Endodermal cell (in vitro differentiated cells): Measurements from ENCODE around the gene AJAP1. TPM values are rescaled to one million over a fixed set of nuclear protein-coding genes. Genes with fewer than 3 reads are reported as not detected.

Experiments used
- DNase-seq: peaks from one replicate; pipeline ENCODE4 v3.0.0-alpha.2; 2017
- H3K27ac ChIP-seq: 2 replicates; pipeline ENCODE4 v1.5.1; 2013; ENCODE audit warnings: mild to moderate bottlenecking, low read depth, low read length, moderate library complexity
- H3K27me3 ChIP-seq: 2 replicates; pipeline ENCODE4 v1.6.1; 2013; ENCODE audit warnings: mild to moderate bottlenecking, low read length, moderate library complexity; ENCODE audit not compliant: insufficient read depth, control insufficient read depth, poor library complexity, severe bottlenecking
- H3K36me3 ChIP-seq: 2 replicates; pipeline ENCODE4 v1.7.0; 2013; ENCODE audit warnings: mild to moderate bottlenecking, low read length, moderate library complexity; ENCODE audit not compliant: control insufficient read depth, insufficient read depth
- H3K4me1 ChIP-seq: one replicate; pipeline ENCODE4 v1.7.0; 2013; ENCODE audit warnings: low read length; ENCODE audit not compliant: control insufficient read depth, insufficient read depth
- H3K4me3 ChIP-seq: 2 replicates; pipeline ENCODE4 v1.5.1; 2013; ENCODE audit warnings: mild to moderate bottlenecking, low read length, moderate library complexity
- H3K9ac ChIP-seq: 2 replicates; pipeline ENCODE4 v1.6.1; 2013; ENCODE audit warnings: mild to moderate bottlenecking, low read length, moderate library complexity; ENCODE audit not compliant: poor library complexity, severe bottlenecking; ENCODE audit errors: extremely low read depth
- H3K9me3 ChIP-seq: 2 replicates; pipeline ENCODE4 v1.6.1; 2013; ENCODE audit warnings: mild to moderate bottlenecking, low read length, moderate library complexity; ENCODE audit not compliant: control insufficient read depth
- H3K27ac Mint-ChIP-seq: 2 replicates; pipeline ENCODE4 v1.8.0; 2020; ENCODE audit warnings: mixed read lengths
- H3K27me3 Mint-ChIP-seq: 2 replicates; pipeline ENCODE4 v1.8.0; 2021; ENCODE audit warnings: mild to moderate bottlenecking, mixed read lengths; ENCODE audit not compliant: insufficient read depth
- H3K36me3 Mint-ChIP-seq: 2 replicates; pipeline ENCODE4 v1.8.0; 2020; ENCODE audit warnings: low read depth, mixed read lengths
- H3K4me1 Mint-ChIP-seq: 2 replicates; pipeline ENCODE4 v1.8.0; 2020; ENCODE audit warnings: mixed read lengths
- H3K4me3 Mint-ChIP-seq: 2 replicates; pipeline ENCODE4 v1.8.0; 2020; ENCODE audit warnings: mild to moderate bottlenecking, moderate library complexity, mixed read lengths
- H3K9me3 Mint-ChIP-seq: 2 replicates; pipeline ENCODE4 v1.8.0; 2020; ENCODE audit warnings: mild to moderate bottlenecking, mixed read lengths
- CTCF ChIP-seq: fragments of 200-600 bp; sonication (generic); conservative IDR thresholded peaks from 2 replicates; pipeline ENCODE4 v1.5.0; 2021; ENCODE audit warnings: antibody characterized with exemption, mild to moderate bottlenecking
- WGBS, 2 experiments: methylation state at CpG; one replicate each; pipeline versions ENCODE4 v1.1.5 to v1.1.7; 2013; ENCODE audit warnings: missing lambda C conversion rate in 2 of 2, mixed read lengths in 1 of 2; ENCODE audit not compliant: insufficient coverage in 1 of 2, insufficient read length in 1 of 2; 5-methylcytosine and 5-hydroxymethylcytosine counted together
- total RNA-seq, 2 donors: library from RNA; stranded (reverse); fragmentation: NEBNext Ultra II Directional in 1 of 2; extraction: Animal tissue kit (Norgen Biotek cat#: 25700) in 1 of 2; gene quantifications; 2 replicates in 1 of 2; 3 replicates in 1 of 2; pipeline ENCODE4 v1.2.1, GENCODE V29; 2021

AJAP1 gene
- total RNA-seq, 2 donors from 2014 or later, result 19.4 to 22.1 TPM

GRCh38 chr1:4678066-4678717, 23.8 kb downstream of the AJAP1 start:
- H3K9me3 ChIP-seq, result peaks cover 32% of the 10 kb centered on the region
- Mint-ChIP-seq H3K4me1 (no peaks in the 10 kb centered on the region), H3K4me3 (no peak overlapping the region), H3K9me3 (peaks cover 21% of the 10 kb centered on the region), H3K27me3 (peaks cover 3% of the 10 kb centered on the region), H3K27ac (no peak overlapping the region), H3K36me3 (peaks cover 51% of the 10 kb centered on the region)
- peaks cover 51% of the 10 kb centered on the region for H3K36me3 ChIP-seq
- no peak overlapping the region for H3K4me3 ChIP-seq
- no peak for DNase-seq
- no peaks in the 10 kb centered on the region for H3K4me1 ChIP-seq
- no peak overlapping the region for H3K27ac ChIP-seq
- H3K27me3 ChIP-seq, result no peaks in the 10 kb centered on the region
- no peak overlapping the region for H3K9ac ChIP-seq
- TF ChIP-seq CTCF, result no peak
- WGBS, 2 experiments, result 86 to 94% methylated on average over 1 to 3 of the region's 3 CpGs

GRCh38 chr1:4681026-4681425, 26.6 kb downstream of the AJAP1 start:
- TF ChIP-seq CTCF, result no peak
- Mint-ChIP-seq H3K36me3 (peaks cover 32% of the 10 kb centered on the region), H3K4me3 (no peak overlapping the region), H3K27ac (no peak overlapping the region), H3K9me3 (peaks cover 21% of the 10 kb centered on the region), H3K27me3 (peaks cover 6% of the 10 kb centered on the region), H3K4me1 (peaks cover 16% of the 10 kb centered on the region)
- Histone ChIP-seq H3K4me1 (peaks cover 3% of the 10 kb centered on the region), H3K9ac (no peak overlapping the region), H3K27me3 (no peaks in the 10 kb centered on the region), H3K4me3 (no peak overlapping the region), H3K36me3 (peaks cover 34% of the 10 kb centered on the region), H3K9me3 (peaks cover 32% of the 10 kb centered on the region), H3K27ac (no peak overlapping the region)
- 93 to 94% methylated on average over 8 to 9 of the region's 9 CpGs for WGBS, 2 experiments
- no peak for DNase-seq

GRCh38 chr1:4682607-4683220, 28.3 kb downstream of the AJAP1 start:
- H3K4me1 Mint-ChIP-seq, result peaks cover 19% of the 10 kb centered on the region
- H3K4me1 ChIP-seq, result peaks cover 3% of the 10 kb centered on the region
- H3K4me3 ChIP-seq, result no peak overlapping the region
- TF ChIP-seq CTCF, result no peak
- no peak for DNase-seq
- no peak overlapping the region for H3K9ac ChIP-seq
- 89% methylated on average over 2 of the region's 2 CpGs; no CpG with 5 or more reads in 1 of the 2 experiments for WGBS, 2 experiments
- H3K36me3 ChIP-seq, result peaks cover 31% of the 10 kb centered on the region
- H3K27ac Mint-ChIP-seq, result no peak overlapping the region
- no peak overlapping the region for H3K27ac ChIP-seq
- H3K27me3 ChIP-seq, result no peaks in the 10 kb centered on the region
- H3K36me3 Mint-ChIP-seq, result peaks cover 19% of the 10 kb centered on the region
- peaks cover 6% of the 10 kb centered on the region for H3K27me3 Mint-ChIP-seq
- peaks cover 24% of the 10 kb centered on the region for H3K9me3 ChIP-seq
- H3K9me3 Mint-ChIP-seq, result peaks cover 17% of the 10 kb centered on the region
- no peak overlapping the region for H3K4me3 Mint-ChIP-seq
